ENCODE results near the gene TRPM5.

DNA sequence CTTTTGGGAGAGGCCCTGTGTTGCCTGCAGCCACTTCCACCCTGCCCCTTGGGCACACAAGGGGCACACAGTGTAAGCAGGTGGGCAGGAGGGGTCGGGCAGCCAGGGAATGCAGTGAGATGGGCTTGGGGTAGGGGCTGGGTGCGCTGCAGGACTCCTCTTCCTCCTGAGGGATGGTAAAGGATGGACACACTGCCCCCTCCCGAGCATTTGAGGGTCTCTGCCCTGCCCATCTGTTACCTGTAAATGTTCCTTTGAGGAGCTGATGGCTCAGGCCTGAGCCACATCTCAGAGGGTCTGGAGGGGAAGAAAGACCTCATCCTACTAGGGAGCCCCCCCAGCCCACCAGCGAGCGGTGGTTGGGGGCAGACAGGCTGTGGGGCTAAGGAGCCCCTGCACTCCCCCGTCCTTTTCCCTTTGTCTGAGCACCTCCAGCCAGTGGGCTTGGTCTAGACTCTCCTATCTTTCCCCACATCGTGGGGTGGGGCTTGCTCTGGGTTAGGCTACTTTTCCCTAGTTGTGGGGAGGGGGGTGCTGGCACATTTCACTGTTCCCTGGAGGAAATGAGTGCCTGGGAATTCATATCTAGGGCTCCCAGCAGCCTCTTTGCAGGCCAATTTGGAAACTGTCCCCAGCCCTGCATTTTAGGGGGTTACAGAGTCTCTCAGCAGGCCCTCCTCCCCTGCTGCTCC, 45.5 kb downstream of the TRPM5 start:
- TF ChIP-seq, protein P1, sequence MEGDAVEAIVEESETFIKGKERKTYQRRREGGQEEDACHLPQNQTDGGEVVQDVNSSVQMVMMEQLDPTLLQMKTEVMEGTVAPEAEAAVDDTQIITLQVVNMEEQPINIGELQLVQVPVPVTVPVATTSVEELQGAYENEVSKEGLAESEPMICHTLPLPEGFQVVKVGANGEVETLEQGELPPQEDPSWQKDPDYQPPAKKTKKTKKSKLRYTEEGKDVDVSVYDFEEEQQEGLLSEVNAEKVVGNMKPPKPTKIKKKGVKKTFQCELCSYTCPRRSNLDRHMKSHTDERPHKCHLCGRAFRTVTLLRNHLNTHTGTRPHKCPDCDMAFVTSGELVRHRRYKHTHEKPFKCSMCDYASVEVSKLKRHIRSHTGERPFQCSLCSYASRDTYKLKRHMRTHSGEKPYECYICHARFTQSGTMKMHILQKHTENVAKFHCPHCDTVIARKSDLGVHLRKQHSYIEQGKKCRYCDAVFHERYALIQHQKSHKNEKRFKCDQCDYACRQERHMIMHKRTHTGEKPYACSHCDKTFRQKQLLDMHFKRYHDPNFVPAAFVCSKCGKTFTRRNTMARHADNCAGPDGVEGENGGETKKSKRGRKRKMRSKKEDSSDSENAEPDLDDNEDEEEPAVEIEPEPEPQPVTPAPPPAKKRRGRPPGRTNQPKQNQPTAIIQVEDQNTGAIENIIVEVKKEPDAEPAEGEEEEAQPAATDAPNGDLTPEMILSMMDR (IDR thresholded peaks at IDR 0.05) = no peak
- TF ChIP-seq POLR2A (IDR thresholded peaks at IDR 0.05; ENCODE audit: low read depth) = no peak

Measured in esophagus muscularis mucosa (tissue), 3 donors.